Activated T-helper 1 cell treated with anti-CD3 and anti-CD28 coated beads, Interleukin-12 subunit alpha, Interleukin-12 subunit beta, Interleukin-2, Interleukin-4 antibody, amounts not matched to agents 30 ng/mL and 10 ng/mL and 1 ng/mL, durations not matched to agents 14 hours and 24 hours and 36 hours (primary cell): ENCODE data around the gene DEFB132. TPM values are rescaled to one million over a fixed set of nuclear protein-coding genes. Genes with fewer than 3 reads are reported as not detected.
A peak's percentile ranks its signal among the peaks of the same experiment; 100 is the strongest.

Experiments used
- DNase-seq: peaks from one replicate; pipeline ENCODE4 v3.0.0; 2021; ENCODE audit warnings: low spot score
- H3K27ac Mint-ChIP-seq: one replicate; pipeline ENCODE4 v1.8.0; 2021; ENCODE audit warnings: mild to moderate bottlenecking, mixed read lengths
- H3K27me3 Mint-ChIP-seq: one replicate; pipeline ENCODE4 v1.8.0; 2022; ENCODE audit warnings: mild to moderate bottlenecking, moderate library complexity, mixed read lengths; ENCODE audit not compliant: insufficient read depth
- H3K36me3 Mint-ChIP-seq: one replicate; pipeline ENCODE4 v1.8.0; 2021; ENCODE audit warnings: low read depth, mixed read lengths
- H3K4me1 Mint-ChIP-seq: one replicate; pipeline ENCODE4 v1.8.0; 2021; ENCODE audit warnings: low read depth, mixed read lengths
- H3K4me3 Mint-ChIP-seq: one replicate; pipeline ENCODE4 v1.8.0; 2021; ENCODE audit warnings: mild to moderate bottlenecking, moderate library complexity, mixed read lengths
- H3K9me3 Mint-ChIP-seq: one replicate; pipeline ENCODE4 v1.8.0; 2021; ENCODE audit warnings: mixed read lengths
- intact Hi-C: fragments of 100-400 bp; cut with micrococcal nuclease; formaldehyde crosslinking; loops from one replicate; pipeline ENCODE4 v1.15.1; 2024
- total RNA-seq: library from RNA; stranded (reverse); gene quantifications from 2 replicates; pipeline ENCODE4 v1.2.3, GENCODE V29; 2022

DEFB132 gene
- total RNA-seq, 1 donor from 2014 or later, result not detected

DNA sequence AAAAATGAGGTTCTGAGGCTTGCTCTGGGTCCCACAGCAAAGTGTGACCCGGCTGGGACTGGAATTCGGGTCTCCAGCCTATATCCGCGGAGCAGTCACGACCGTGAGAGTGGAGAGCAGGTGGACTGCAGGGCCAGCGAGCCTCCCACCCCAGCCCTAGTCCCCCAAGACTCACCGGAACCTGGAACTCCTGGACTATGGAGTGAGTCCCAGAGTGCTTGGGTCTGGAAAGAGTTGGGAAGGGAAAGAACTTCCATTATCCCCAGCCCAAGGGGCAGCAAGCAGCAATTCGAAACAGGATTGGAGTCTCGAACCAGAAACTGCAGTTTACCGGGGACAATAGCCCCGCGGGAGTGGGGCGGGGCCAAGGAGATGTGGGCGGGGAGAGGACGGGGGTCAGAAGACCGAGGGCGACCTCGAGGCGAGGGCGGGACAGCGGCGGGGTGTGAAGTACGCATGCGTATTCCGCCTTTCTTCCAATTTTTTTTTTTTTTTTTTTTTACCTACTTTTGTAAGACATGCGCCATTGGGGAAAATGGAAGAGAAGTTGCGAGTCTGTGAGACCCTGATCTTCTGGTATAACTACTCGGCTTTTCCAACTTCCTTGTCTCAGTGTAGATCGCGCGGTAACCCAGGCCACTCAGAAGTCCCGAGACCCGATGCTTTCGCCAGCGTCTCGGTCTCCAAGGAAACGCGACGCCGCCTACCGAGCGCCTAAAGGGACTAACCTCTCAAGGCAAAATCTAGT lies 32.7 kb downstream of the DEFB132 start, which contains the start of gene C20orf96:
Gene C20orf96, minus strand, starts transcription at position 667 of the 748 bp plus-strand sequence. Its CDS starts 140 bp downstream, at position 527.
- intact Hi-C loops, result loop anchor here (1.0 kb wide), 3 partner anchors 8 to 34 kb away; no protein-coding TSS in a partner anchor

GRCh38 chr20:294602-295001 lies 37.1 kb downstream of the DEFB132 start:
- intact Hi-C loops, result loop anchor here (5.0 kb wide), 3 partner anchors 168 to 1808 kb away; partner anchors contain the start of genes CSNK2A1, STK35 and TBC1D20

More for the DNA sequence above, 32.7 kb downstream of the DEFB132 start, which contains the start of gene C20orf96:
- peak; percentile 81 for DNase-seq
- Mint-ChIP-seq H3K9me3 (no peaks in the 10 kb centered on the region), H3K27ac (peak within 1 kb of the TSS; percentile 74), H3K4me3 (no peak within 1 kb of the TSS), H3K4me1 (peaks cover 29% of the 10 kb centered on the region), H3K36me3 (peaks cover 3% of the 10 kb centered on the region), H3K27me3 (no peaks in the 10 kb centered on the region)

GRCh38 chr20:295804-296203 lies 38.3 kb downstream of the DEFB132 start:
- no peak for DNase-seq
- Mint-ChIP-seq H3K4me1 (peaks cover 37% of the 10 kb centered on the region), H3K36me3 (peaks cover 23% of the 10 kb centered on the region), H3K4me3 (peak overlapping the region; percentile 78), H3K27me3 (no peaks in the 10 kb centered on the region), H3K9me3 (no peaks in the 10 kb centered on the region), H3K27ac (peak overlapping the region; percentile 72)
- intact Hi-C loops, result loop anchor here (5.0 kb wide), 3 partner anchors 166 to 1806 kb away; partner anchors contain the start of genes CSNK2A1, STK35 and TBC1D20

More at GRCh38 chr20:294602-295001, 37.1 kb downstream of the DEFB132 start:
- Mint-ChIP-seq H3K27ac (no peak overlapping the region), H3K4me1 (peaks cover 32% of the 10 kb centered on the region), H3K27me3 (no peaks in the 10 kb centered on the region), H3K9me3 (no peaks in the 10 kb centered on the region), H3K4me3 (no peak overlapping the region), H3K36me3 (peaks cover 15% of the 10 kb centered on the region)
- no peak for DNase-seq

GRCh38 chr20:297098-297924 lies 39.8 kb downstream of the DEFB132 start, which contains the start of gene ZCCHC3:
Gene ZCCHC3 (plus strand): TSS chr20:297570. CDS start chr20:297587, 17 bp downstream.
- H3K4me1 Mint-ChIP-seq, result peaks cover 52% of the 10 kb centered on the region
- peaks cover 27% of the 10 kb centered on the region for H3K36me3 Mint-ChIP-seq
- H3K4me3 Mint-ChIP-seq, result peak within 1 kb of the TSS; percentile 99
- intact Hi-C loops, result loop anchor here (1.0 to 5.0 kb wide), 9 partner anchors 13 to 1805 kb away; partner anchors contain the start of genes CSNK2A1, SOX12, STK35 and TBC1D20
- peak within 1 kb of the TSS; percentile 100 for H3K27ac Mint-ChIP-seq
- peak; percentile 85 for DNase-seq
- H3K9me3 Mint-ChIP-seq, result no peaks in the 10 kb centered on the region
- H3K27me3 Mint-ChIP-seq, result no peaks in the 10 kb centered on the region

GRCh38 chr20:297925-298775 lies 40.6 kb downstream of the DEFB132 start:
- Mint-ChIP-seq H3K27me3 (no peaks in the 10 kb centered on the region), H3K36me3 (peaks cover 27% of the 10 kb centered on the region), H3K27ac (peak overlapping the region; percentile 99), H3K4me1 (peaks cover 59% of the 10 kb centered on the region), H3K4me3 (peak overlapping the region; percentile 99), H3K9me3 (no peaks in the 10 kb centered on the region)
- intact Hi-C loops, result loop anchor here (1.0 to 5.0 kb wide), 10 partner anchors 8 to 1804 kb away; partner anchors contain the start of genes C20orf96, CSNK2A1, SOX12 and STK35
- DNase-seq, result peak; percentile 30

GRCh38 chr20:298776-299391 lies 41.4 kb downstream of the DEFB132 start:
- DNase-seq, result no peak
- Mint-ChIP-seq H3K4me3 (peak overlapping the region; percentile 99), H3K4me1 (peaks cover 61% of the 10 kb centered on the region), H3K36me3 (peaks cover 27% of the 10 kb centered on the region), H3K9me3 (no peaks in the 10 kb centered on the region), H3K27me3 (no peaks in the 10 kb centered on the region), H3K27ac (peak overlapping the region; percentile 99)
- intact Hi-C loops, result loop anchor here (1.0 to 5.0 kb wide), 4 partner anchors 9 to 1803 kb away; partner anchors contain the start of genes C20orf96, CSNK2A1, STK35 and TBC1D20

GRCh38 chr20:300345-300990 lies 42.9 kb downstream of the DEFB132 start:
- Mint-ChIP-seq H3K27ac (no peak overlapping the region), H3K27me3 (no peaks in the 10 kb centered on the region), H3K9me3 (no peaks in the 10 kb centered on the region), H3K4me1 (peaks cover 57% of the 10 kb centered on the region), H3K36me3 (peaks cover 27% of the 10 kb centered on the region), H3K4me3 (peak overlapping the region; percentile 99)
- intact Hi-C loops, result no loop called here
- DNase-seq, result no peak

DNA sequence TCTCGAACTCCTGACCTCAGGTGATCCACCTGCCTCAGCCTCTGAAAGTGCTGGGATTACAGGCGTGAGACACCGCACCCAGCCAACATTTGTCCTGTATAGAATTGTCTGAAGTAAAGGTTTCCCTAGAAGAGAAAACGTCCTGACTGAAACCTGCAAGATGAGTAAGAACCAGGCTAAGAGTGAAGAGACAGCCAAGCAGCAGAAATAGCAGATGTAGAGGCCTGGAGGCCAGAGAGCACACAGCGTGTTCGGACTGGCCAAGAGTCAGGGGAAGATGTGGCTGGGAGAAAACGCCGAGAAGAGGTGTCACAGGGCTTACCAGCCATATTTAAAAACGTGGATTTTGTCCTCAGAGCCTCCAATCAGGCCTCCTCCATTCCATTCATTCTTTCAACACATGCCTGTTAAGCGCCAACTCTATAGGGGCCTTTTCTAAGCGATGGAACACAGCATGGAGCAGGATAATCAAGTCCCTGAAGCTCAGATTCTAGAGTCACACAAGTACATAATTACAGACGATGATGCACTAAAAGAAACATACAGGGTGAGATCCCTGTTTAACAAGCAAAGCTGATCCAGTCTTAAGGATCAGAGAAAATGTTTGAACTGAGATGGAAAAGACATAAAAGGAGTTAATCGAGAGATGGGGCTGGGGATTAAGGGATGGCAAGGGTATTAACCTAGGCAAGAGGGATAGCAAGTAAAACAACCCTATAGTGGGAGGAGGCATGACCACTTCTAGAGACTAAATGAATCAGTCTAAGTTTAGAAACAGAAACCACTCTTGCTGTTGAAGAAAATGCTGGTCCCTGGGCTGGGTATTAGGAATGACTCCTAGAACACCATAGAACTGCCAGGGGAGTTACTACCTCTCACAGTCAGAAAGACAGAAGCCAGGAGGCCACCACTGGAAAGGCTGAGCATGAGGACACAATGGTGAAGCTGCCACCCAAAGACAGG lies 44.6 kb downstream of the DEFB132 start:
- DNase-seq, result no peak
- peaks cover 27% of the 10 kb centered on the region for H3K36me3 Mint-ChIP-seq
- no peaks in the 10 kb centered on the region for H3K9me3 Mint-ChIP-seq
- H3K4me3 Mint-ChIP-seq, result peak overlapping the region; percentile 8
- intact Hi-C loops, result loop anchor here (2.0 kb wide), 1 partner anchor 63 kb away; no protein-coding TSS in a partner anchor
- no peaks in the 10 kb centered on the region for H3K27me3 Mint-ChIP-seq
- peak overlapping the region; percentile 25 for H3K27ac Mint-ChIP-seq
- H3K4me1 Mint-ChIP-seq, result peaks cover 49% of the 10 kb centered on the region

GRCh38 chr20:305745-306144 lies 48.2 kb downstream of the DEFB132 start:
- Mint-ChIP-seq H3K4me3 (no peak overlapping the region), H3K9me3 (no peaks in the 10 kb centered on the region), H3K4me1 (peaks cover 38% of the 10 kb centered on the region), H3K36me3 (peaks cover 5% of the 10 kb centered on the region), H3K27me3 (no peaks in the 10 kb centered on the region), H3K27ac (no peak overlapping the region)
- intact Hi-C loops, result no loop called here
- DNase-seq, result no peak

- no peak overlapping the region for H3K4me3 Mint-ChIP-seq
- no peak overlapping the region for H3K27ac Mint-ChIP-seq
- no peaks in the 10 kb centered on the region for H3K36me3 Mint-ChIP-seq
- no peaks in the 10 kb centered on the region for H3K9me3 Mint-ChIP-seq
- peaks cover 20% of the 10 kb centered on the region for H3K4me1 Mint-ChIP-seq
- H3K27me3 Mint-ChIP-seq, result peaks cover 3% of the 10 kb centered on the region
- intact Hi-C loops, result no loop called here
- DNase-seq, result no peak
These were observed 51.0 kb downstream of the DEFB132 start for GRCh38 chr20:308427-309038.
